DND-41 (cell line): ENCODE data around the gene CACNA1E.

Experiments used
- CTCF ChIP-seq: IDR thresholded peaks from 2 replicates; pipeline ENCODE4 v1.5.1; 2012; ENCODE audit warnings: borderline replicate concordance, low read length, moderate library complexity, mild to moderate bottlenecking; ENCODE audit not compliant: poor library complexity, severe bottlenecking; ENCODE audit errors: extremely low read depth
- EZH2 ChIP-seq: IDR thresholded peaks from 3 replicates; pipeline ENCODE4 v1.6.1; 2012; ENCODE audit warnings: borderline replicate concordance, low read depth, mild to moderate bottlenecking, moderate library complexity, low read length, inconsistent platforms; ENCODE audit not compliant: severe bottlenecking

- TF ChIP-seq CTCF (no peak), EZH2 (no peak)
Measured at GRCh38 chr1:181661569-181661968, 178.3 kb downstream of the CACNA1E start.
